Trophoblast cell (in vitro differentiated cells and primary cell): Measurements from ENCODE around the gene LRMDA.

Experiments
- DNase-seq, 2 donors: peaks; one replicate each; pipeline ENCODE4 v3.0.0-alpha.2; 2016
- H2AFZ ChIP-seq: 2 replicates; pipeline ENCODE4 v1.6.1; 2013; ENCODE audit warnings: low read length, moderate library complexity, mild to moderate bottlenecking; ENCODE audit not compliant: insufficient read depth, poor library complexity
- H2AK5ac ChIP-seq: 2 replicates; pipeline ENCODE4 v1.6.1; 2013; ENCODE audit warnings: mild to moderate bottlenecking, low read length
- H2BK120ac ChIP-seq: 2 replicates; pipeline ENCODE4 v1.6.1; 2013; ENCODE audit warnings: low read length, mild to moderate bottlenecking, moderate library complexity; ENCODE audit not compliant: insufficient read depth, poor library complexity
- H2BK12ac ChIP-seq: 2 replicates; pipeline ENCODE4 v1.6.1; 2013; ENCODE audit warnings: mild to moderate bottlenecking, low read length, moderate library complexity
- H2BK5ac ChIP-seq: 2 replicates; pipeline ENCODE4 v1.6.1; 2013; ENCODE audit warnings: low read length, low read depth, moderate library complexity, mild to moderate bottlenecking; ENCODE audit not compliant: poor library complexity
- H3K14ac ChIP-seq: 2 replicates; pipeline ENCODE4 v1.6.1; 2013; ENCODE audit warnings: mild to moderate bottlenecking, low read length
- H3K18ac ChIP-seq: 2 replicates; pipeline ENCODE4 v1.6.1; 2013; ENCODE audit warnings: mild to moderate bottlenecking, low read length
- H3K23ac ChIP-seq: 2 replicates; pipeline ENCODE4 v1.6.1; 2013; ENCODE audit warnings: low read length
- H3K27ac ChIP-seq: 2 replicates; pipeline ENCODE4 v1.5.1; 2013; ENCODE audit warnings: low read depth, mild to moderate bottlenecking, inconsistent platforms, low read length, moderate library complexity
- H3K27me3 ChIP-seq: 2 replicates; pipeline ENCODE4 v1.6.1; 2013; ENCODE audit warnings: inconsistent platforms, mild to moderate bottlenecking, low read length, moderate library complexity; ENCODE audit not compliant: insufficient read depth
- H3K36me3 ChIP-seq, 2 experiments: 1 replicate in 1 of 2; 2 replicates in 1 of 2; pipeline ENCODE4 v1.6.1; 2013; ENCODE audit warnings: low read length in 2 of 2, mild to moderate bottlenecking in 2 of 2, moderate library complexity in 1 of 2; ENCODE audit not compliant: insufficient read depth in 2 of 2, control insufficient read depth in 1 of 2
- H3K4ac ChIP-seq: 2 replicates; pipeline ENCODE4 v1.6.1; 2013; ENCODE audit warnings: low read depth, mild to moderate bottlenecking, low read length, moderate library complexity
- H3K4me1 ChIP-seq, 2 experiments: 1 replicate in 1 of 2; 2 replicates in 1 of 2; pipeline ENCODE4 v1.6.1; 2013; ENCODE audit warnings: low read length in 2 of 2, mild to moderate bottlenecking in 2 of 2, moderate library complexity in 1 of 2; ENCODE audit not compliant: insufficient read depth in 2 of 2, control insufficient read depth in 1 of 2
- H3K4me2 ChIP-seq: 2 replicates; pipeline ENCODE4 v1.6.1; 2013; ENCODE audit warnings: inconsistent platforms, mild to moderate bottlenecking, low read length, moderate library complexity
- H3K4me3 ChIP-seq: 2 replicates; pipeline ENCODE4 v1.5.1; 2013; ENCODE audit warnings: mild to moderate bottlenecking, low read depth, low read length, inconsistent platforms
- H3K79me1 ChIP-seq: one replicate; pipeline ENCODE4 v1.6.1; 2013; ENCODE audit warnings: low read length
- H3K79me2 ChIP-seq: 2 replicates; pipeline ENCODE4 v1.6.1; 2013; ENCODE audit warnings: low read length, mild to moderate bottlenecking; ENCODE audit not compliant: control insufficient read depth, insufficient read depth, poor library complexity
- H3K9ac ChIP-seq: 2 replicates; pipeline ENCODE4 v1.6.1; 2013; ENCODE audit warnings: mild to moderate bottlenecking, low read length
- H3K9me3 ChIP-seq: 2 replicates; pipeline ENCODE4 v1.6.1; 2013; ENCODE audit warnings: low read depth, mild to moderate bottlenecking, control low read depth, inconsistent platforms, low read length; ENCODE audit not compliant: insufficient read depth
- H4K12ac ChIP-seq: 2 replicates; pipeline ENCODE4 v1.6.1; 2013; ENCODE audit warnings: low read depth, mild to moderate bottlenecking, low read length, moderate library complexity
- H4K8ac ChIP-seq: 2 replicates; pipeline ENCODE4 v1.6.1; 2013; ENCODE audit warnings: low read depth, mild to moderate bottlenecking, low read length, moderate library complexity
- H4K91ac ChIP-seq: one replicate; pipeline ENCODE4 v1.6.1; 2013; ENCODE audit warnings: low read depth, mild to moderate bottlenecking, low read length, moderate library complexity
- WGBS: extraction: QIAGEN DNeasy Blood & Tissue Kit; methylation state at CpG from one replicate; pipeline ENCODE4 v1.1.7; 2013; ENCODE audit warnings: missing lambda C conversion rate; ENCODE audit not compliant: insufficient read length, insufficient coverage; ENCODE audit errors: extremely low coverage; 5-methylcytosine and 5-hydroxymethylcytosine counted together

LRMDA gene

DNA sequence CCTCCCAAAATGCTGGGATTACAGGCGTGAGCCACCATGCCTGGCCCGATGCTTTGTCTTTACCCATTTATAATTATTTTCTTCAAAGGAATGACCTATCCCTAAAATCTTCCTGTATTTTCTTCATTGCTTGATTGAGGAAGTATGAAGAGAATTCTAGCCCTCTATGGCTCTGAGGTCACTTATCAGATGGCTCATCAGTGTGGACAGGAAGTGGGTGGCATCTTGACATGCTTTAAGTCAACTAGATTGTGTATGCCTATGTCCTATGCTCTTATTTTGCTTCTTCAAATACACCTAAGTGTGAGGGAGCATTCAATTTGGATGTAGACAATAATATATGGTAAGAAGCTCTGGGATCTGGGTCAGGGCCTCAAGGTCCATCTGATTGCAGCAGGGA is 1020.5 kb downstream of the LRMDA start:
- no peak overlapping the region for H3K4ac ChIP-seq
- no peaks in the 10 kb centered on the region for H3K27me3 ChIP-seq
- no peaks in the 10 kb centered on the region for H3K9me3 ChIP-seq

GRCh38 chr10:76453332-76453731 is 1021.9 kb downstream of the LRMDA start:
- H3K27ac ChIP-seq = no peak overlapping the region
- no peak overlapping the region for H4K8ac ChIP-seq
- H4K91ac ChIP-seq = no peak overlapping the region
- H3K18ac ChIP-seq = no peak overlapping the region
- no peak overlapping the region for H2AFZ ChIP-seq
- H2BK5ac ChIP-seq = no peak overlapping the region
- H3K36me3 ChIP-seq = no peaks in the 10 kb centered on the region
- H3K14ac ChIP-seq = no peak overlapping the region
- no peaks in the 10 kb centered on the region for H3K79me1 ChIP-seq
- no peak overlapping the region for H3K4ac ChIP-seq
- H3K9ac ChIP-seq = no peak overlapping the region
- H3K4me2 ChIP-seq = no peak overlapping the region
- H2BK12ac ChIP-seq = no peak overlapping the region
- no peak overlapping the region for H2BK120ac ChIP-seq
- no peak overlapping the region for H3K4me3 ChIP-seq
- WGBS = no CpG with 5 or more reads among the region's 1 CpG
- no peaks in the 10 kb centered on the region for H3K9me3 ChIP-seq
- H3K79me2 ChIP-seq = no peaks in the 10 kb centered on the region
- H4K12ac ChIP-seq = no peak overlapping the region
- H3K27me3 ChIP-seq = no peaks in the 10 kb centered on the region
- H2AK5ac ChIP-seq = no peak overlapping the region
- no peaks in the 10 kb centered on the region for H3K4me1 ChIP-seq
- H3K23ac ChIP-seq = no peak overlapping the region
- DNase-seq = no peak

More for the DNA sequence above, 1020.5 kb downstream of the LRMDA start:
- WGBS = no CpG with 5 or more reads among the region's 2 CpGs
- H2BK12ac ChIP-seq = no peak overlapping the region
- H4K8ac ChIP-seq = no peak overlapping the region
- no peaks in the 10 kb centered on the region for H3K79me1 ChIP-seq
- no peak overlapping the region for H3K27ac ChIP-seq
- no peak overlapping the region for H3K14ac ChIP-seq
- no peak overlapping the region for H2AK5ac ChIP-seq
- H2BK5ac ChIP-seq = no peak overlapping the region
- DNase-seq = no peak
- no peak overlapping the region for H2AFZ ChIP-seq
- H3K36me3 ChIP-seq = no peaks in the 10 kb centered on the region
- H3K18ac ChIP-seq = no peak overlapping the region
- H3K4me2 ChIP-seq = no peak overlapping the region
- no peak overlapping the region for H3K23ac ChIP-seq
- no peaks in the 10 kb centered on the region for H3K4me1 ChIP-seq
- H4K12ac ChIP-seq = no peak overlapping the region
- H3K9ac ChIP-seq = no peak overlapping the region
- no peak overlapping the region for H2BK120ac ChIP-seq
- H3K79me2 ChIP-seq = no peaks in the 10 kb centered on the region
- H4K91ac ChIP-seq = no peak overlapping the region
- no peak overlapping the region for H3K4me3 ChIP-seq

- Histone ChIP-seq H4K8ac (no peak overlapping the region), H3K4me2 (no peak overlapping the region), H3K4me1 (no peaks in the 10 kb centered on the region), H3K4me3 (no peak overlapping the region), H3K79me2 (no peaks in the 10 kb centered on the region), H3K4ac (no peak overlapping the region), H3K9ac (no peak overlapping the region), H3K18ac (no peak overlapping the region), H3K27me3 (no peaks in the 10 kb centered on the region), H4K12ac (no peak overlapping the region), H3K36me3 (no peaks in the 10 kb centered on the region), H3K79me1 (no peaks in the 10 kb centered on the region), H3K27ac (no peak overlapping the region), H2AK5ac (no peak overlapping the region), H2AFZ (no peak overlapping the region), H3K23ac (no peak overlapping the region), H2BK12ac (no peak overlapping the region), H2BK120ac (no peak overlapping the region), H3K14ac (no peak overlapping the region), H3K9me3 (no peaks in the 10 kb centered on the region), H2BK5ac (no peak overlapping the region), H4K91ac (no peak overlapping the region)
- WGBS = no CpG with 5 or more reads among the region's 4 CpGs
- DNase-seq = peak in 1 of 2 donors; percentile 34
Measured at GRCh38 chr10:76453997-76454396, 1022.6 kb downstream of the LRMDA start.

DNA sequence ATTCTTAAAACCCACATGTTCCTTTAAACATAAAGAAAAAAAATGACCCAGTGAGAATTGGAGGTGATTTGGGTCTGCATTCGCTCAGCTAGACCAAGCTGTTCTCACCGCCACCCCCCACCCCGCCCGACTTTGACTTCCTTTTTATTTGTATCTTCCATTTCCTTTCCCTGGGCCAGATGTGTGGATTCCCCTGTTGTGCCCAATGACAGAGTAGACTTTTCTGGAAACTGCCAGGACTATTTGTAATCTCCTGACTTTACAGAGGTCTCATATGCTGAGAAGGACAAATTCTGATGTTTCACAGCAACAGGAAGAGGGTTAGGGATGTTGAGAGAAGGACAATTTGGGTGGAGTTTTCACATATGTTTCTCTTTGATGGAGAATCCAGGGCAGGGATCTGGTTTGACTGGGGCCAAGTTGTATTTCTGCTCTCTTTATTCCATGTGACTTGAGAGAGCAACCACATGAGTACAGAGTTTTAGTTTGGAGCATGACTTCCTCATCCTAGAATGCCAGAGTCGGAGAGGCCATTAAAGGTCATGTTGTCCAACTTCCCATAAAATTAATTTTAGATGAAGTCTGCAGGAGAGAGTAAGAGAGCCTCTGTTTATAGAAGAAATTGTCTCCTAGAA is 1023.2 kb downstream of the LRMDA start:
- H3K18ac ChIP-seq = no peak overlapping the region
- no peak overlapping the region for H2BK120ac ChIP-seq
- no peak overlapping the region for H3K23ac ChIP-seq
- no peaks in the 10 kb centered on the region for H3K9me3 ChIP-seq
- no peak overlapping the region for H3K4me3 ChIP-seq
- no peaks in the 10 kb centered on the region for H3K27me3 ChIP-seq
- H3K14ac ChIP-seq = no peak overlapping the region
- H3K4me1 ChIP-seq = no peaks in the 10 kb centered on the region
- no peaks in the 10 kb centered on the region for H3K79me1 ChIP-seq
- H2BK5ac ChIP-seq = no peak overlapping the region
- no peak overlapping the region for H3K4me2 ChIP-seq
- no CpG with 5 or more reads among the region's 5 CpGs for WGBS
- no peak overlapping the region for H3K4ac ChIP-seq
- H2AK5ac ChIP-seq = no peak overlapping the region
- H2BK12ac ChIP-seq = no peak overlapping the region
- no peak overlapping the region for H3K9ac ChIP-seq
- no peaks in the 10 kb centered on the region for H3K36me3 ChIP-seq
- H3K27ac ChIP-seq = no peak overlapping the region
- no peaks in the 10 kb centered on the region for H3K79me2 ChIP-seq
- H2AFZ ChIP-seq = no peak overlapping the region
- no peak overlapping the region for H4K8ac ChIP-seq
- DNase-seq = no peak
- H4K12ac ChIP-seq = no peak overlapping the region
- H4K91ac ChIP-seq = no peak overlapping the region
